GM12874 (cell line): ENCODE measurements around the gene DEFB108B.
"Not testable (repeated sequence)": the region's sequence is repeated elsewhere in the genome, so short reads cannot be mapped to it uniquely, and the experiment has no call there.

ENCODE experiments used
- TF ChIP-seq, protein P1 (sequence below): IDR thresholded peaks from 2 replicates; pipeline ENCODE4 v1.5.1; 2011; ENCODE audit warnings: low read depth, mild to moderate bottlenecking, control low read depth, low read length, moderate library complexity; ENCODE audit not compliant: insufficient read depth

The DEFB108B gene, protein sequence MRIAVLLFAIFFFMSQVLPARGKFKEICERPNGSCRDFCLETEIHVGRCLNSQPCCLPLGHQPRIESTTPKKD

DNA sequence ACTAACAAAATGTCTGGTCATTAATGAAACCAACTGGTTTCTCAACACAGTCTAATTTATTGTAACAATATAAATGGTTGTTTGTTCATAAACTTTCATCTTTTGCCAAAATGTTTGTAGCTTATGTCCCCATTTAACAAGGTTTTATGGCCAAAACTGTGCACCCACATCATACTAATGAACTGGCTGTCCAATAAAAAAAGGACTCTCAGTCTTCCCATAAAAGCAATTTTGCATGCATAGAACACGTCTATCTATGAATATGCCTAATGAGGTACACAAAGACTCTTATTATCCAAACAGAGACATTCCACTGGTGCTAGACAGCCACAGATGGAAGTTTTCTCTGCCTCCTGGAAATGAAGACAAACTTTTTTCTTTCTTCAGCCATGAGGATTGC, at the start of gene DEFB108B:
Gene DEFB108B, plus strand, starts transcription at position 390 of the 400 bp plus-strand sequence. Its CDS starts 0 bp downstream, at position 390.
- TF ChIP-seq, protein P1, sequence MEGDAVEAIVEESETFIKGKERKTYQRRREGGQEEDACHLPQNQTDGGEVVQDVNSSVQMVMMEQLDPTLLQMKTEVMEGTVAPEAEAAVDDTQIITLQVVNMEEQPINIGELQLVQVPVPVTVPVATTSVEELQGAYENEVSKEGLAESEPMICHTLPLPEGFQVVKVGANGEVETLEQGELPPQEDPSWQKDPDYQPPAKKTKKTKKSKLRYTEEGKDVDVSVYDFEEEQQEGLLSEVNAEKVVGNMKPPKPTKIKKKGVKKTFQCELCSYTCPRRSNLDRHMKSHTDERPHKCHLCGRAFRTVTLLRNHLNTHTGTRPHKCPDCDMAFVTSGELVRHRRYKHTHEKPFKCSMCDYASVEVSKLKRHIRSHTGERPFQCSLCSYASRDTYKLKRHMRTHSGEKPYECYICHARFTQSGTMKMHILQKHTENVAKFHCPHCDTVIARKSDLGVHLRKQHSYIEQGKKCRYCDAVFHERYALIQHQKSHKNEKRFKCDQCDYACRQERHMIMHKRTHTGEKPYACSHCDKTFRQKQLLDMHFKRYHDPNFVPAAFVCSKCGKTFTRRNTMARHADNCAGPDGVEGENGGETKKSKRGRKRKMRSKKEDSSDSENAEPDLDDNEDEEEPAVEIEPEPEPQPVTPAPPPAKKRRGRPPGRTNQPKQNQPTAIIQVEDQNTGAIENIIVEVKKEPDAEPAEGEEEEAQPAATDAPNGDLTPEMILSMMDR = not testable (repeated sequence)

DNA sequence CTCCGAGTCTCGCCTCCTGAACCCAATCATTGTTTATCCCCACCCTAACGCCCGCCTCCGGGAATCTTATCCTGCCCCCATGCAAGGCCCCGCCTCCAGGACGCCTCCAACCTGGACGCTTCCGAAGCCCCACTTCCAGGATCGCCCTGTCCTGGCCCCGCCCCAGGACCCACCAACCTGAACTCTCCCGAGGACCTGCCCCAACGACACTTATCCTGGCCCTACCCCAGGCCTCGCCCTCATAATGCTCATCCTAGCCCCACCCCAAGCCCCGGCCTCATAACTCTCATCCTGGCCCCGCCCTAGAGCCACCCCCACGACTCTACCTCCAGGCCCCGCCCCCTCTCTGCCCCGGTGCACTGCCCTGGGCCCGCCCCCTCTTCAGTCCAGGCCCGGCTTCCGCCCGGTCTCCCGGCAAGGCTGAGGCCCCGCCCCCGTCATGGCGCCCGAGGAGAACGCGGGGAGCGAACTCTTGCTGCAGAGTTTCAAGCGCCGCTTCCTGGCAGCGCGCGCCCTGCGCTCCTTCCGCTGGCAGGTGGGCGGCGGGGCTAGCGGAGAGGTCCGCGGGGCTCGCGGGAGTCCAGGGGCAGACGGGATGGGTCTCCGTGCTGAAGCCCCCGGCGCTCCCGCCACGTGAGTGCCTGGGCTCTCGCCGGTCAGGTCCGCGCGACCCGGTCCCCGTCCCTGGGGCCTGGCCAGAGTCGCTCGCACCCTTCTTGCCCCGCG, 45.7 kb upstream of the DEFB108B start:
- TF ChIP-seq, protein P1 = no peak

DNA sequence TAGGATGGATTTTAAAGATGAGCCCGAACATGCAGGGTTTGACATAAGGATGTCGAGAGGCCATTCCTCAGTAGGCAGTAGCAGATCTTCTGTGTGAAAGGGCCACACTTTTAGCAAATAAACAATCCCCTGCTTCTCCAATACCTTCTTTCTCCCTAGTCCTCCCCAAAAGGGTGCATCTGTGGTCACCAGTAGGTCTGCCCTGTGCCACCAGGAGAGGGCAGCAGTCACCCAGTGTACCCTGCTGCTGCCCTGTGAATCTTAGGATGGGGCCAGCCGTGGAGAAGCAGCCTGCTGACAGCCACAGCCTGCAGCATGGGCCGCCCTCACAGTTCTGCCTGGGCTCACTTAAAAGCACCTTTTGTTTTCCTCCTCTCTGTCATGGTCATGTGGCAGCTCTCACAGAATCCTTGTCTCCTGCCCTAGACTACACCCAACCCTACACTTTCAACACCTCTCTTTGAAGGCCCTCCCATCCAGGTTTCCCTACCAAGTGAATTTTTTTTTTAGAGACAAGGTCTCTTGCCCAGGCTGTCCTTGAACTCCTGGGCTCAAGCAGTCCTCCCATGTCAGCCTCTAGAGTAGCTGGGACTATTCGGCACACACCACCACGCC, 40.3 kb upstream of the DEFB108B start:
- TF ChIP-seq, protein P1 = peak; percentile 38; the same call in 1 of the 2 replicates

DNA sequence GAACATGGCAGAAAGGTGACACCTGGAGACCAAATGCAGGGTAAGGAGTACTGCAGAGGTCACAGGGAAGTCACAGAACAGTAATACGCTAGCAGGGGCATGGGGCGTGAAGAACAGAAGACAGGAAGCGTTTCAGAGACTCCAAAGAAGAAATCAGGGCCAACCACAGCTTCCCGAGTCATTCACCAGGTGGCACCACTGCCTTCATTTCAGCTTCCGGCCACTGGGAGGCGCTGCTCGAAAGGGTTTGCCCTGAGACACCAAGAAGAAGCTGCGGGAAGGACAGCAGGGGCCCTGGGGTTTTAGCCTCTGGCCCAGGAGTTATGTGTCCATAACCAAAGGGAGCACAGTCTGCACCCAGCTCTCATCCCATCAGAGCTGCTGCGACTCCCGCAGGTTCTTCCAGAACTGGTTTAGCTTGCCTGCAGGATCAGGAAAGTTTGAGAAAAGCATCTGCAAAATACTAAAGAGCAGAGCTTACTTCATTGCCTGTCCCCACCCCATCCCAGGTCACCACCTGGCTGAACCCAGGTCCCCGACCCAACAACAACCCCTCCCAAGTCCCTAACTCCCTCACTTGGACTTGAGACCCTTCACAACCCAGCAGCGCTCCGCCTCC, 32.6 kb upstream of the DEFB108B start:
- TF ChIP-seq, protein P1 = peak; percentile 85

DNA sequence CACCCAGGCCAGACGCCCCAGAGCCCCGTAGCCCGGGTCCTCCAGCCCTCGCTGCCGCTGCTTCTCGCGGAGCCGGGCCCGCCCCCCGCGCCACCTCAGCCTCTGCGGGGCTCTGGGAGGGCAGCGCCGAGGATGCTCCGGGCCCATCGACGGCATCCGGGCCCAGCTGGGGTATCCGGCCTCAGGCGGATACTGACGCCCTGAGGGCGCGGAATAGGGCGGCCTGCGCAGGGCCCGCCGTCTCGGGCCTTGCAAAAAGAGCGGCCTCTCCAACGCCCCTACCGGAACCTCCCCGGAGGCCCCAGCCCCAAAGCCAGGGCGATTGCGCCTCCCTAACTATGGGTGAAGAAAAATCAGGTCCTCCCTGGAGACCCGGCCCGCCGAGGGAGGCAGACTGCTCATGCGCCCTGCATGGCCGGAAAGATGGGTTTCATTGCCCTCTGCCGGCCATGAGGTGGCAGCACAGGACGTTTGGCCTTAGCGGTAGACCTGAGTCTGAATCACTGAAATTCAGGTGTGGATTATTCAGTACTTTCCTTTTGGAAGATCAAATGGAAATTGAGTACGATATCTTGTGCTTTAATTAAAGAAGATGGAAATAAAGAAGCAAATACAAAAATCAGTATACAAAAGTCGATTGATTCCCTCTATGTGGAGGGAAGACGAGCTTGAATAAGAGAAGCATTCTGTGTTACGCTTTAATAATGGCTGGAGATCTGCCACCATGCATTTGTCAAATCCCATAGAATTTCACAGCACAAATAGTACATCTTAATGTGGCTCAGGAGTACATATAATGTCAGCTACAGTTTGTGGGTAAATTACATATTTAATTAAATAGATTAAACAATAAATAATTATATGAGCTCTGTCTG, 19.3 kb upstream of the DEFB108B start:
- TF ChIP-seq, protein P1 = peak; percentile 67

DNA sequence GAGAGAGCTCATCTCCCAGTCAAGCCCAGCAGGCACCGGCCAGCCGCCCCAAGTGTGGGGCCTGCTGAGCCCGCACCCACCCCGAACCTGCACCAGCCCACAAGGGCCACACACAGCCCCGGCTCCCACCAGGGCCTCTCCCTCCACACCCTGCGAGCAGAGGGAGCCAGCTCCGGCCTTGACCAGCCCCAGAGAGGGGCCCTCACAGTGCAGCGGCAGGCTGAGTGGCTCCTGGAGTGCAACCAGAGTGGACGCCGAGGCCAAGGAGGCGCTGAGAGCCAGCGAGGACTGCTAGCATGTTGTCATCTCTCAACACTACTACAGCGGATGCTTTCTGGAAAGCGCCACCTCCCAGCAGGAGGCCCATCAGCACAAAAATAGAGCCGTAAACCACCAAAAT, 10.9 kb downstream of the DEFB108B start:
- TF ChIP-seq, protein P1 = no peak
